Measurements from ENCODE around the gene SLC17A2.

DNA sequence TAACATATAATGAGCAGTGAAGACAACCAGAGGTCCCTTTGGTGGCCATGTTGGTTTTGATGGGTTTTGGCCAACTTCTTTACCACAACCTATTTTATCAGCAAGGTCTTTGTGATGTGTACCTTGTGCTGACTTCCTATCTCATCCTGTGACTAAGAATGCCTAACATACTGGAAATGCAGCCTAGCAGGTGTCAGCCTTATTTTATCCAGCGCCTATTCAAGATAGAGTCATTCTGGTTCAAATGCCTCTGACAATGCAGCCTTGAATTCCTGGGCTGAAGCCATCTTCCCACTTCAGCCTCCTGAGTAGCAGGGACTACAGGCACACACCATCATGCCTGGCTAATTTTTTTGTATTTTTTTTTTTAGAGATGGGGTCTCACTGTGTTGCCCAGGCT is 24.3 kb upstream of the SLC17A2 start:
- no peak for TF ChIP-seq ZNF621 (tag by site-specific recombination; IDR thresholded peaks at IDR 0.05)
- no peak for TF ChIP-seq ZNF404 (tag by site-specific recombination; IDR thresholded peaks at IDR 0.05)
- no peak for TF ChIP-seq ZFP41 (tag by site-specific recombination; IDR thresholded peaks at IDR 0.05; ENCODE audit: borderline replicate concordance)
- TF ChIP-seq, protein P1, sequence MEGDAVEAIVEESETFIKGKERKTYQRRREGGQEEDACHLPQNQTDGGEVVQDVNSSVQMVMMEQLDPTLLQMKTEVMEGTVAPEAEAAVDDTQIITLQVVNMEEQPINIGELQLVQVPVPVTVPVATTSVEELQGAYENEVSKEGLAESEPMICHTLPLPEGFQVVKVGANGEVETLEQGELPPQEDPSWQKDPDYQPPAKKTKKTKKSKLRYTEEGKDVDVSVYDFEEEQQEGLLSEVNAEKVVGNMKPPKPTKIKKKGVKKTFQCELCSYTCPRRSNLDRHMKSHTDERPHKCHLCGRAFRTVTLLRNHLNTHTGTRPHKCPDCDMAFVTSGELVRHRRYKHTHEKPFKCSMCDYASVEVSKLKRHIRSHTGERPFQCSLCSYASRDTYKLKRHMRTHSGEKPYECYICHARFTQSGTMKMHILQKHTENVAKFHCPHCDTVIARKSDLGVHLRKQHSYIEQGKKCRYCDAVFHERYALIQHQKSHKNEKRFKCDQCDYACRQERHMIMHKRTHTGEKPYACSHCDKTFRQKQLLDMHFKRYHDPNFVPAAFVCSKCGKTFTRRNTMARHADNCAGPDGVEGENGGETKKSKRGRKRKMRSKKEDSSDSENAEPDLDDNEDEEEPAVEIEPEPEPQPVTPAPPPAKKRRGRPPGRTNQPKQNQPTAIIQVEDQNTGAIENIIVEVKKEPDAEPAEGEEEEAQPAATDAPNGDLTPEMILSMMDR (tag by site-specific recombination; IDR thresholded peaks at IDR 0.05): no peak
- TF ChIP-seq ZEB2 (tag by site-specific recombination; IDR thresholded peaks at IDR 0.05): no peak
